OCI-LY1 (cell line): ENCODE results near the gene GRIP1.

Experiments
- H2AFZ ChIP-seq: fragments of 200-600 bp; sonication (generic), shearing (Covaris generic); 2 replicates; pipeline ENCODE4 v1.6.0; 2014; ENCODE audit warnings: antibody characterized with exemption, mild to moderate bottlenecking, low read length
- H3F3A ChIP-seq: fragments of 200-600 bp; sonication (generic), shearing (Covaris generic); 2 replicates; pipeline ENCODE4 v1.6.0; 2014; ENCODE audit warnings: mild to moderate bottlenecking, antibody characterized with exemption, low read length, moderate library complexity; ENCODE audit not compliant: insufficient read depth
- H3K27ac ChIP-seq: fragments of 200-600 bp; sonication (generic); 2 replicates; pipeline ENCODE4 v1.5.1; 2014; ENCODE audit warnings: low read length, mixed run types, mild to moderate bottlenecking, low read depth; ENCODE audit not compliant: poor library complexity, severe bottlenecking
- H3K27me3 ChIP-seq: fragments of 200-600 bp; sonication (generic); 2 replicates; pipeline ENCODE4 v1.6.0; 2014; ENCODE audit warnings: antibody characterized with exemption, mild to moderate bottlenecking, low read length, moderate library complexity; ENCODE audit not compliant: insufficient read depth
- H3K36me3 ChIP-seq: fragments of 200-600 bp; sonication (generic); 2 replicates; pipeline ENCODE4 v1.6.1; 2014; ENCODE audit warnings: mild to moderate bottlenecking, antibody characterized with exemption, low read length, moderate library complexity, mixed read lengths; ENCODE audit not compliant: insufficient read depth
- H3K4me1 ChIP-seq: fragments of 200-600 bp; sonication (generic); 2 replicates; pipeline ENCODE4 v1.5.1; 2014; ENCODE audit warnings: mild to moderate bottlenecking, low read length, moderate library complexity; ENCODE audit not compliant: insufficient read depth, severe bottlenecking
- H3K4me2 ChIP-seq: fragments of 200-600 bp; sonication (generic), shearing (Covaris generic); 2 replicates; pipeline ENCODE4 v1.6.1; 2014; ENCODE audit warnings: low read length
- H3K4me3 ChIP-seq: fragments of 200-600 bp; sonication (generic); 2 replicates; pipeline ENCODE4 v1.5.1; 2014; ENCODE audit warnings: low read length, low read depth, mild to moderate bottlenecking, mixed read lengths; ENCODE audit not compliant: poor library complexity, severe bottlenecking
- H3K79me2 ChIP-seq: fragments of 200-600 bp; shearing (Covaris generic); 2 replicates; pipeline ENCODE4 v1.6.1; 2016; ENCODE audit warnings: mixed run types, low read length, mixed read lengths; ENCODE audit not compliant: insufficient read depth
- H3K9ac ChIP-seq: fragments of 200-600 bp; sonication (generic), shearing (Covaris generic); 2 replicates; pipeline ENCODE4 v1.6.1; 2014; ENCODE audit warnings: mild to moderate bottlenecking, low read length, mixed read lengths
- H3K9me2 ChIP-seq: fragments of 200-600 bp; sonication (generic), shearing (Covaris generic); 2 replicates; pipeline ENCODE4 v1.6.1; 2014; ENCODE audit warnings: low read depth, mild to moderate bottlenecking, low read length, mixed read lengths
- H3K9me3 ChIP-seq: fragments of 200-600 bp; shearing (Covaris generic); 2 replicates; pipeline ENCODE4 v1.6.1; 2014; ENCODE audit warnings: low read length, mixed read lengths
- H4K20me1 ChIP-seq: fragments of 200-600 bp; sonication (generic), shearing (Covaris generic); 2 replicates; pipeline ENCODE4 v1.6.0; 2016; ENCODE audit warnings: mild to moderate bottlenecking, low read length; ENCODE audit not compliant: insufficient read depth
- EZH2 ChIP-seq: fragments of 200-600 bp; sonication (generic), shearing (Covaris generic); IDR thresholded peaks from 2 replicates; pipeline ENCODE4 v1.8.0; 2017; ENCODE audit warnings: borderline replicate concordance, mixed run types, mild to moderate bottlenecking, antibody characterized with exemption, low read length, moderate library complexity, mixed read lengths
- TF ChIP-seq, protein P1 (sequence below): fragments of 200-600 bp; sonication (generic), shearing (Covaris generic); IDR thresholded peaks from 2 replicates; pipeline ENCODE4 v1.5.1; 2017; ENCODE audit warnings: mild to moderate bottlenecking, antibody characterized with exemption, low read length, moderate library complexity, mixed read lengths

The GRIP1 gene

DNA sequence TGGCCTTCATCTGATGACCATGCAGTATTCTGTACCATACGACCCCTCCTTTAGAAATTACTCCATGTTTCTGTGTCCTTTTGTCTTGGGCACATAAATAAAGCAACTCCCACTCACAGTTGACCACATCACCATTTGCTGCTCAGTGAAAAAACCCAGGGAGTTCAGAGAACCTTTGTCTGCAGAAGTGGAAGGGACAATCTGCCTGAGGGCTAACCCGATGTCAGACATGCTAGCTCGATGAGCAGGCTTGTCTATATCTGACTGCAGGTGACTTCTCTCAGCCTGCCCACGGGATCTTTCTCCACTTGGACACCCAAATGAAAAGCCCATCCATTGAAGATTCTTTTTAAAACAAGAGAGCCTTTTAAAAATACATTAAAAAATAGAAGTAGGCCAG, 45.7 kb upstream of the GRIP1 start:
- H3K4me3 ChIP-seq: no peak overlapping the region

DNA sequence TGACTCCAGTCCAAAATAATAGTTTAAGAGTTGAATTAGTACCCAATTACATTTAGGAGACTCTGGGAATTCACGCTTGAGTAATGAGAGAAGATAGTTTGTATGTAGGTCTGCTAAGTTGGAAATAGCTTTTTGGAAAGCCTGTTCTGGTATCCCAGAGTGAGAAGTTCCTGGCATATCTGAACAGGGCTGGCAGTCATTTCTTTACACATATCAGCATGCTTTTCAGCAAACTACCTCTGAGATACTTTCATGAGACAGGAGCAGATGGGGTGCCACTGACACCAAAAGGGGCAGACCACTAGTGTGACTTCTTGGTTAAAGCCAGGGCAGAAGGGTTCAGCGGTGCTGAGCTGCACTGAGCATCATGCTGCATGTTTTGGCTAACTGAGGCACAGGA, 45.1 kb upstream of the GRIP1 start:
- Histone ChIP-seq H3K27me3 (no peaks in the 10 kb centered on the region), H3K36me3 (no peaks in the 10 kb centered on the region), H3F3A (no peaks in the 10 kb centered on the region), H3K9me3 (no peaks in the 10 kb centered on the region), H3K4me2 (no peak overlapping the region), H3K4me1 (no peaks in the 10 kb centered on the region), H2AFZ (no peak overlapping the region), H3K9me2 (no peaks in the 10 kb centered on the region), H3K9ac (no peak overlapping the region), H3K27ac (no peak overlapping the region), H4K20me1 (no peaks in the 10 kb centered on the region), H3K4me3 (no peak overlapping the region), H3K79me2 (no peaks in the 10 kb centered on the region)
- TF ChIP-seq, protein P1, sequence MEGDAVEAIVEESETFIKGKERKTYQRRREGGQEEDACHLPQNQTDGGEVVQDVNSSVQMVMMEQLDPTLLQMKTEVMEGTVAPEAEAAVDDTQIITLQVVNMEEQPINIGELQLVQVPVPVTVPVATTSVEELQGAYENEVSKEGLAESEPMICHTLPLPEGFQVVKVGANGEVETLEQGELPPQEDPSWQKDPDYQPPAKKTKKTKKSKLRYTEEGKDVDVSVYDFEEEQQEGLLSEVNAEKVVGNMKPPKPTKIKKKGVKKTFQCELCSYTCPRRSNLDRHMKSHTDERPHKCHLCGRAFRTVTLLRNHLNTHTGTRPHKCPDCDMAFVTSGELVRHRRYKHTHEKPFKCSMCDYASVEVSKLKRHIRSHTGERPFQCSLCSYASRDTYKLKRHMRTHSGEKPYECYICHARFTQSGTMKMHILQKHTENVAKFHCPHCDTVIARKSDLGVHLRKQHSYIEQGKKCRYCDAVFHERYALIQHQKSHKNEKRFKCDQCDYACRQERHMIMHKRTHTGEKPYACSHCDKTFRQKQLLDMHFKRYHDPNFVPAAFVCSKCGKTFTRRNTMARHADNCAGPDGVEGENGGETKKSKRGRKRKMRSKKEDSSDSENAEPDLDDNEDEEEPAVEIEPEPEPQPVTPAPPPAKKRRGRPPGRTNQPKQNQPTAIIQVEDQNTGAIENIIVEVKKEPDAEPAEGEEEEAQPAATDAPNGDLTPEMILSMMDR: no peak
- TF ChIP-seq EZH2: no peak

More for the DNA sequence above, 45.7 kb upstream of the GRIP1 start:
- Histone ChIP-seq H4K20me1 (no peaks in the 10 kb centered on the region), H3K9me3 (no peaks in the 10 kb centered on the region), H3K9me2 (no peaks in the 10 kb centered on the region), H3K79me2 (no peaks in the 10 kb centered on the region), H3K27me3 (no peaks in the 10 kb centered on the region), H3F3A (no peaks in the 10 kb centered on the region), H3K4me1 (no peaks in the 10 kb centered on the region), H3K27ac (no peak overlapping the region), H3K9ac (no peak overlapping the region), H2AFZ (no peak overlapping the region), H3K36me3 (no peaks in the 10 kb centered on the region), H3K4me2 (no peak overlapping the region)
- no peak for TF ChIP-seq EZH2
- TF ChIP-seq, protein P1: no peak

DNA sequence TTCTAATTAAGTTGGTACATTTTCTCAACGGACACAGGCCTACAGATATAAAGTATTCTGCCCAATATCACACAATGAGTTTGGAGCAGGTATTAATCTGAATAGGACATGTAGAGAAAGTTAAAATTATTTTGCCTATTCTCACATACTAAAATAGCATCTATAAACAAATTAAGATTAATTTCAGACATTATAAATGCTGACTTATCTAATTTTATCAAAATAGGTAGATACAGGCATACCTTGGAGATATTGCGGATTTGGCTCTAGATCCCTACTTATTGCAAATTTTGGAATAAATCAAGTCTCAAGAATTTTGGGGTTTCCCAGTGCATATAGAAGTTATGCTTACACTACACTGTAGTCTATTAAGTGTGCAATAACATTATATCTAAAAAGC, 41.0 kb upstream of the GRIP1 start:
- H3K4me2 ChIP-seq: no peak overlapping the region
- H3K36me3 ChIP-seq: no peaks in the 10 kb centered on the region
- H3K79me2 ChIP-seq: no peaks in the 10 kb centered on the region
- H3K9me3 ChIP-seq: no peaks in the 10 kb centered on the region
- H3K27me3 ChIP-seq: no peaks in the 10 kb centered on the region
- H3K27ac ChIP-seq: no peak overlapping the region
- H3K4me3 ChIP-seq: no peak overlapping the region
- H3K9ac ChIP-seq: no peak overlapping the region
- H3K4me1 ChIP-seq: no peaks in the 10 kb centered on the region
- no peaks in the 10 kb centered on the region for H4K20me1 ChIP-seq
- no peak overlapping the region for H2AFZ ChIP-seq
- no peaks in the 10 kb centered on the region for H3K9me2 ChIP-seq
- no peak for TF ChIP-seq EZH2
- TF ChIP-seq, protein P1: no peak
- no peaks in the 10 kb centered on the region for H3F3A ChIP-seq
